Adrenal gland (tissue), 5 donors: ENCODE results near the gene CAMSAP1.

Experiments used
- CTCF ChIP-seq, 6 experiments: fragments of 450-650 bp in 4 of 6; fragments of 200-600 bp in 2 of 6; sonication (generic) in 1 of 6; IDR thresholded peaks; 1 replicate in 5 of 6; 2 replicates in 1 of 6; pipeline versions ENCODE4 v1.5.1 to v1.8.0; 2016 to 2021; ENCODE audit warnings: antibody characterized with exemption in 6 of 6, mild to moderate bottlenecking in 2 of 6, moderate library complexity in 1 of 6
- POLR2A ChIP-seq, 2 donors: fragments of 450-650 bp; IDR thresholded peaks; one replicate each; pipeline ENCODE4 v1.6.1; 2017; ENCODE audit warnings: antibody characterized with exemption in 2 of 2, mild to moderate bottlenecking in 2 of 2, moderate library complexity in 1 of 2
- donor health status: DM: no; HTN: no; CAD: no.

GRCh38 chr9:135810806-135811575 lies 96.4 kb downstream of the CAMSAP1 start:
- TF ChIP-seq POLR2A (IDR thresholded peaks at IDR 0.05) (no peak), CTCF (IDR thresholded peaks at IDR 0.05) (no peak)
